Vagina (tissue), 2 donors: ENCODE data around the gene UBE2I. TPM values are rescaled to one million over a fixed set of nuclear protein-coding genes. Genes with fewer than 3 reads are reported as not detected.

ENCODE experiments used
- DNase-seq, 2 donors: peaks; one replicate each; pipeline ENCODE4 v3.0.0-alpha.2; 2017; ENCODE audit errors: extremely low spot score in 2 of 2
- H3K27ac ChIP-seq: fragments of 200-600 bp; sonication (generic); one replicate; pipeline ENCODE4 v1.5.1; 2019
- H3K27me3 ChIP-seq: fragments of 200-600 bp; sonication (generic); one replicate; pipeline ENCODE4 v1.5.1; 2019
- H3K36me3 ChIP-seq, 2 donors: fragments of 200-600 bp; sonication (generic); one replicate each; pipeline ENCODE4 v1.5.1; 2017 to 2019
- H3K4me1 ChIP-seq: fragments of 200-600 bp; sonication (generic); one replicate; pipeline ENCODE4 v1.5.1; 2019
- H3K4me3 ChIP-seq, 2 donors: fragments of 200-600 bp; sonication (generic); 1 replicate in 1 of 2; 2 replicates in 1 of 2; pipeline ENCODE4 v1.5.1; 2016 to 2019
- H3K9me3 ChIP-seq: fragments of 200-600 bp; sonication (generic); one replicate; pipeline ENCODE4 v1.5.1; 2019
- POLR2A ChIP-seq, 2 donors: fragments of 450-650 bp; IDR thresholded peaks; one replicate each; pipeline ENCODE4 v1.6.1; 2017; ENCODE audit warnings: antibody characterized with exemption in 2 of 2, mild to moderate bottlenecking in 2 of 2, moderate library complexity in 2 of 2
- POLR2AphosphoS5 ChIP-seq, 2 donors: sonication (generic); formaldehyde crosslinking; IDR thresholded peaks; one replicate each; pipeline ENCODE4 v1.9.0; 2017; ENCODE audit warnings: antibody characterized with exemption in 2 of 2, mild to moderate bottlenecking in 2 of 2, low read depth in 1 of 2; ENCODE audit not compliant: insufficient read depth in 1 of 2
- intact Hi-C: fragments of 100-400 bp; cut with DNase I; formaldehyde crosslinking; loops from one replicate; pipeline ENCODE4 v1.15.1; 2023
- total RNA-seq: library from RNA; depleted of rRNA; stranded (reverse); fragments of >200 nt; gene quantifications from one replicate; pipeline ENCODE4 v1.2.3, GENCODE V29; 2016
- TF ChIP-seq, protein P1 (sequence below), 3 experiments: fragments of 450-650 bp in 2 of 3; fragments of 200-600 bp in 1 of 3; sonication (generic) in 1 of 3; IDR thresholded peaks; one replicate each; pipeline ENCODE4 v1.5.1; 2017 to 2019; ENCODE audit warnings: antibody characterized with exemption in 3 of 3, mild to moderate bottlenecking in 2 of 3, moderate library complexity in 2 of 3

UBE2I gene
- total RNA-seq, 1 donor from 2014 or later, result 51.3 TPM

DNA sequence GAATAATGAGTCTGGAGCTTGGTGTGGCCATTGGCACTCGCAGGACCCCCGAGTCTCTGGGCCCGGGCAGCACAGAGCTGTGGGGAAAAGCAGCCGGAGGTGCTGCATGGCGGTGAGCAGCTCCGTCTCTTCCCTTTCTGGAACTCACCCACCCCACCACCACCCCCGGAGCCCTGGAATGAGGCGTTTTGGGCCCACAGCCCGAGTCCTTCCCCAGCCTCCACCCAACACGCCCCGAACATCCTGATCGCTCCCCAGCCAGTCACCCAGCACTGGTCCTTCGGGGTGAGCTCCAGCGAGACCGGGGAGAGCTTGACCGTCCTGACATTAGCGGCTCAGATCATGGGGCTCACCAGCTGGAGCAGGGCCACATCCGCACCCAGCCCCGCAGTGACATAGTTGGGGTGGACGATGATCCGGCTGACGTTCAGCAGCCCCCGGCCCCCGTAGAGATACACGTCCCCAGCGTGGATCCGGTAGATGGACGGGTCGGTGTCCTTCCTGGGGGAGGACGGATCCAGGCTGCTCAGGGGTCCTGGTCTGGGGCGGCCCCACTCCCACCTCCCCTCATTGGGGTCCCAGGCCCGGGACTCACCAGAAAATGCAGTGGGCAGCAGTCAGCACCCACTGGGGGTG lies 47.1 kb upstream of the UBE2I start:
- peaks cover 7% of the 10 kb centered on the region for H3K4me1 ChIP-seq
- no peak for DNase-seq
- TF ChIP-seq POLR2AphosphoS5 (IDR thresholded peaks at IDR 0.05; ENCODE audit: insufficient read depth in 1 of 2, low read depth in 1 of 2) (no peak), POLR2A (IDR thresholded peaks at IDR 0.05) (no peak)
- TF ChIP-seq, protein P1, sequence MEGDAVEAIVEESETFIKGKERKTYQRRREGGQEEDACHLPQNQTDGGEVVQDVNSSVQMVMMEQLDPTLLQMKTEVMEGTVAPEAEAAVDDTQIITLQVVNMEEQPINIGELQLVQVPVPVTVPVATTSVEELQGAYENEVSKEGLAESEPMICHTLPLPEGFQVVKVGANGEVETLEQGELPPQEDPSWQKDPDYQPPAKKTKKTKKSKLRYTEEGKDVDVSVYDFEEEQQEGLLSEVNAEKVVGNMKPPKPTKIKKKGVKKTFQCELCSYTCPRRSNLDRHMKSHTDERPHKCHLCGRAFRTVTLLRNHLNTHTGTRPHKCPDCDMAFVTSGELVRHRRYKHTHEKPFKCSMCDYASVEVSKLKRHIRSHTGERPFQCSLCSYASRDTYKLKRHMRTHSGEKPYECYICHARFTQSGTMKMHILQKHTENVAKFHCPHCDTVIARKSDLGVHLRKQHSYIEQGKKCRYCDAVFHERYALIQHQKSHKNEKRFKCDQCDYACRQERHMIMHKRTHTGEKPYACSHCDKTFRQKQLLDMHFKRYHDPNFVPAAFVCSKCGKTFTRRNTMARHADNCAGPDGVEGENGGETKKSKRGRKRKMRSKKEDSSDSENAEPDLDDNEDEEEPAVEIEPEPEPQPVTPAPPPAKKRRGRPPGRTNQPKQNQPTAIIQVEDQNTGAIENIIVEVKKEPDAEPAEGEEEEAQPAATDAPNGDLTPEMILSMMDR (IDR thresholded peaks at IDR 0.05), result no peak
- H3K4me3 ChIP-seq, result no peak overlapping the region
- no peak overlapping the region for H3K27ac ChIP-seq
- peaks cover 8% of the 10 kb centered on the region for H3K27me3 ChIP-seq
- intact Hi-C loops, result no loop called here
- no peaks in the 10 kb centered on the region for H3K36me3 ChIP-seq
- H3K9me3 ChIP-seq, result no peaks in the 10 kb centered on the region

DNA sequence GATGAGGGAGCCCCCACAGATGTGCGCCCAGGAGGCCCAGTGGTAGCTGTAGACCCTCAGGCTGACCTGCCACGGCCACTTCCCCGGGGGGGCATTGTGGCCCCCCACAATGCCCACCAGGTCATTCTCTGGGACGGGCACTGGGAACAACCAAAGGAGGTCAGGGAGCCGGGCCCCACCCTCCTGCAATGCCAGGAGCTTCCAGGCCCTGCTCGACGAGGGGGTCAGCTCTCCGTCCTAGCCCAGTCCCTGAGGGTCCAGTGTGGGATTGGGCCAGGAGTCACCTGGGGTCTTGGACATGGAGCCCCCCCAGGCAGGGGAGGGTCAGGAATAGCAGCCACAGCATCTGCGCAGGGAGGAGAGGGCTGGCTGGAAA lies 46.6 kb upstream of the UBE2I start:
- H3K4me1 ChIP-seq, result peaks cover 7% of the 10 kb centered on the region
- no peaks in the 10 kb centered on the region for H3K36me3 ChIP-seq
- no peak overlapping the region for H3K4me3 ChIP-seq
- no peak overlapping the region for H3K27ac ChIP-seq
- intact Hi-C loops, result no loop called here
- peaks cover 8% of the 10 kb centered on the region for H3K27me3 ChIP-seq
- no peaks in the 10 kb centered on the region for H3K9me3 ChIP-seq
- no peak for DNase-seq
- TF ChIP-seq, protein P1 (IDR thresholded peaks at IDR 0.05), result no peak
- TF ChIP-seq POLR2AphosphoS5 (IDR thresholded peaks at IDR 0.05; ENCODE audit: insufficient read depth in 1 of 2, low read depth in 1 of 2), result no peak
- TF ChIP-seq POLR2A (IDR thresholded peaks at IDR 0.05), result no peak

DNA sequence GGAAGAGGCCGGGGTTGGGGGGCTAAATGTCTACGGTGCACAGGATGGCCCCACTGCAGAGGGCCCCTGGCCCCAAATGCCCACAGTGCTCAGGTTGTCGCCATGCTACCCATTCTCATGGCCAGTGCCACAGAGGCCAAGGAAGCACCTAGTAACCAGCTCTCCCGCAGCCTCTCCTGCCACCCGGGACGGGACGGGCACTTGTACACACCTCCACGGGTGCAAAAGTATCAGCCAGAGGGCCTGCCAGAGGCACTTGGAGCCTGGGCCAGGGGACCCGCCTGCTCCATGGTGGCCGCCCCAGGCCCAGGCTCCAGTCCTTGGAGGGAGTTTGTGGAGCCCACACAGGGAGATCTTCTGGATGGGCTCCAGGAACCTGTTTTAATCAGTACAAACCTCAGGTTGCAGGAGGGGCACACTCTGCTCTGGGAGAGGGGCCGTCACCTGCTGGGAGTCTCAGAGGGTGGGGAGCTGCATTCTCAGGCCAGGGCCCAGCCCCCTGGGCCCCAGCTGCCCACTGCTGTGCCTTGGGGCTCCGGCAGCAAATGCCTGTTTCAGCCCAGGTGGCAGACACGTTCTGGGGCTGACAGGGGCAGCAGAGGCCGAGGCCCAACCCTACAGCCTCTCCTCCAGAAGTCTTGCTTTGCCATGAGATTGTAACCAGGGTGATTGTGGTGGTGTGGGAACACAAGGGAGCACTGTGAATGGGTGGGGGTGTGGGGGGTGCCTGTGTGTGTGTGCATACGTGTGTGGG lies 45.7 kb upstream of the UBE2I start:
- intact Hi-C loops, result no loop called here
- TF ChIP-seq, protein P1 (IDR thresholded peaks at IDR 0.05), result no peak
- no peak for TF ChIP-seq POLR2A (IDR thresholded peaks at IDR 0.05)
- no peak for TF ChIP-seq POLR2AphosphoS5 (IDR thresholded peaks at IDR 0.05; ENCODE audit: insufficient read depth in 1 of 2, low read depth in 1 of 2)
- H3K36me3 ChIP-seq, result no peaks in the 10 kb centered on the region
- no peaks in the 10 kb centered on the region for H3K9me3 ChIP-seq
- no peak overlapping the region for H3K4me3 ChIP-seq
- DNase-seq, result no peak
- peaks cover 7% of the 10 kb centered on the region for H3K27me3 ChIP-seq
- H3K27ac ChIP-seq, result no peak overlapping the region
- H3K4me1 ChIP-seq, result peaks cover 7% of the 10 kb centered on the region

DNA sequence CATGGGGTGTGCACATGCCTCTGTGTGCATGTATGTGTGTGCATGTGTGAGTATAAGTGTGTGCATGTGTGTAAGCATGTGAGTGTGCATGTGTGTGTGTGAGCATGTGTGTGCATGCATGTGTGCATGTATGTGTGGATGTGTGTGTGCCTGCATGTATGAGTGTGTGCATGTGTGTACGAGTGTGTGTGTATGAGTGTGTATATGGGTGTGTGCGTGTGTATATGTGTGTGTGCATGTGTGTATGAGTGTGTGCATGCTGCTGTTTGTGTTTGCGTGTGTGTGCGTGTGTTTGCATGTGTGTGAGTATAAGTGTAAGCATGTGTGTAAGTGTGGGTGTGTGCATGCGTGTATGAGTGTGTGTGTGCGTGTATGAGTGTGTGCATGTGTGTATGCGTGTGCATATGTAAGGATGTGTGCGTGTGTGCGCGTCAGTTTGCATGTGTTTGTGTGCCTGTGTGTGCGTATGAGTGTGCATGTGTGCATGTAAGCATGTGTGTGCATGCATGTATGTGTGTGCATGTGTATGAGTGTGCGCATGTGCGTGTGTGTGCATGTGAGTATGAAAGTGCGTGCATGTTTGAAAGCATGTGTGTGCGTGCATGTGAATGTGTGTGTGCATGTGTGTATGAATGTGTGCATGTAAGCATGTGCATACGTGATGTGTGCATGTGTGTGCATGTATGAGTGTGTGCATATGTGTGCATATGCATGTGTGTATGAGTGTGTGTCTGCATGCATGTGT lies 44.9 kb upstream of the UBE2I start:
- no peak overlapping the region for H3K27ac ChIP-seq
- intact Hi-C loops, result no loop called here
- no peaks in the 10 kb centered on the region for H3K4me1 ChIP-seq
- no peak for DNase-seq
- no peaks in the 10 kb centered on the region for H3K9me3 ChIP-seq
- H3K27me3 ChIP-seq, result no peaks in the 10 kb centered on the region
- no peaks in the 10 kb centered on the region for H3K36me3 ChIP-seq
- H3K4me3 ChIP-seq, result no peak overlapping the region
- TF ChIP-seq POLR2AphosphoS5 (IDR thresholded peaks at IDR 0.05; ENCODE audit: insufficient read depth in 1 of 2, low read depth in 1 of 2) (no peak), POLR2A (IDR thresholded peaks at IDR 0.05) (no peak)
- TF ChIP-seq, protein P1 (IDR thresholded peaks at IDR 0.05), result no peak
